Right atrium auricular region (tissue), 2 donors: ENCODE data around the gene CACNA1C. TPM values are rescaled to one million over a fixed set of nuclear protein-coding genes. Genes with fewer than 3 reads are reported as not detected.
A peak's percentile ranks its signal among the peaks of the same experiment; 100 is the strongest.

Experiments used
- DNase-seq: peaks from one replicate; pipeline ENCODE4 v3.0.0-alpha.2; 2019; ENCODE audit warnings: low spot score
- H3K27ac ChIP-seq, 2 donors: fragments of 200-600 bp; sonication (generic); 1 replicate in 1 of 2; 2 replicates in 1 of 2; pipeline ENCODE4 v1.5.1; 2016 to 2019
- H3K27me3 ChIP-seq, 2 donors: fragments of 200-600 bp; sonication (generic); one replicate each; pipeline versions ENCODE4 v1.5.1 to v1.6.0; 2017 to 2019
- H3K36me3 ChIP-seq: fragments of 200-600 bp; sonication (generic); one replicate; pipeline ENCODE4 v1.5.1; 2016
- H3K4me1 ChIP-seq, 2 donors: fragments of 200-600 bp; sonication (generic); one replicate each; pipeline versions ENCODE4 v1.5.1 to v1.6.0; 2017 to 2019
- H3K4me3 ChIP-seq, 2 donors: fragments of 200-600 bp; sonication (generic); 1 replicate in 1 of 2; 2 replicates in 1 of 2; pipeline ENCODE4 v1.5.1; 2017 to 2019; ENCODE audit warnings: mild to moderate bottlenecking in 1 of 2, moderate library complexity in 1 of 2
- H3K9me3 ChIP-seq, 2 donors: fragments of 200-600 bp; sonication (generic); one replicate each; pipeline ENCODE4 v1.5.1; 2019
- CTCF ChIP-seq, 2 donors: fragments of 200-600 bp; sonication (generic); IDR thresholded peaks; one replicate each; pipeline ENCODE4 v1.5.1; 2019; ENCODE audit warnings: antibody characterized with exemption in 2 of 2
- total RNA-seq, 2 donors: library from RNA; depleted of rRNA; stranded (reverse); fragments of >200 nt; gene quantifications; one replicate each; pipeline ENCODE4 v1.1.0, GENCODE V29; 2016

The CACNA1C gene
- total RNA-seq, 2 donors from 2014 or later, result 83.1 to 93.6 TPM

DNA sequence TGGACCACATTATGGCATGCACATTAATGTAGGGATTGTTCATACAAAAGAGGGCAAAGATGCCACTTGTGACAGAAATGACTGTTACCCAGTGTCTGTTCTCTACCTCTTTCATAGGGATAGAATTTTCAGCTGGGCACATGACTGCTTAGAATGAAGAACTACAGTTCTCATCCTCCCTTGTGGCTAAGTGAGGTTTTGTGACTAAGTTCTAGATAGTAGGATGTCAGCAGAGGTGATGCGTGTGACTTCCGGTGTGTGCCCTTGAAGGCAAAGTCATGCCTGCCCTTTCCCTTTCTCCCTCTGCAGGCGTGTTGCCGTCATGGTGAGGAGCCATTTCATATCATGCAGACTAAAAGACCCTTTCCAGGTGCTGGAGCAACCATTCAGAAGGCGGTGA lies 99.3 kb downstream of the CACNA1C start:
- no peak for DNase-seq
- H3K9me3 ChIP-seq, result no peaks in the 10 kb centered on the region
- H3K4me1 ChIP-seq, result peaks cover 0 to 60% of the 10 kb centered on the region in 2 donors
- H3K27ac ChIP-seq, result peak overlapping the region; percentile 18 to 41
- no peak overlapping the region for H3K4me3 ChIP-seq
- no peaks in the 10 kb centered on the region for H3K27me3 ChIP-seq
- TF ChIP-seq CTCF (IDR thresholded peaks at IDR 0.05), result no peak
- no peaks in the 10 kb centered on the region for H3K36me3 ChIP-seq

- TF ChIP-seq CTCF (IDR thresholded peaks at IDR 0.05), result no peak
- H3K9me3 ChIP-seq, result no peaks in the 10 kb centered on the region
- peak; percentile 56 for DNase-seq
- H3K4me3 ChIP-seq, result no peak overlapping the region
- H3K36me3 ChIP-seq, result no peaks in the 10 kb centered on the region
- peak overlapping the region; percentile 69 to 72 for H3K27ac ChIP-seq
- no peaks in the 10 kb centered on the region for H3K27me3 ChIP-seq
- peaks cover 0 to 60% of the 10 kb centered on the region in 2 donors for H3K4me1 ChIP-seq
These were observed 101.3 kb downstream of the CACNA1C start for GRCh38 chr12:2154050-2154449.

- no peak overlapping the region for H3K4me3 ChIP-seq
- TF ChIP-seq CTCF (IDR thresholded peaks at IDR 0.05), result no peak
- H3K27me3 ChIP-seq, result no peaks in the 10 kb centered on the region
- no peak for DNase-seq
- peak overlapping the region; percentile 69 to 72 for H3K27ac ChIP-seq
- no peaks in the 10 kb centered on the region for H3K36me3 ChIP-seq
- no peaks in the 10 kb centered on the region for H3K9me3 ChIP-seq
- peaks cover 0 to 57% of the 10 kb centered on the region in 2 donors for H3K4me1 ChIP-seq
These were observed 101.7 kb downstream of the CACNA1C start for GRCh38 chr12:2154521-2154920.

- no peak for DNase-seq
- H3K27ac ChIP-seq, result no peak overlapping the region
- no peak for TF ChIP-seq CTCF (IDR thresholded peaks at IDR 0.05)
- peaks cover 0 to 51% of the 10 kb centered on the region in 2 donors for H3K4me1 ChIP-seq
- H3K9me3 ChIP-seq, result no peaks in the 10 kb centered on the region
- H3K4me3 ChIP-seq, result no peak overlapping the region
- H3K36me3 ChIP-seq, result no peaks in the 10 kb centered on the region
- no peaks in the 10 kb centered on the region for H3K27me3 ChIP-seq
These were observed 103.5 kb downstream of the CACNA1C start for GRCh38 chr12:2156333-2156732.

DNA sequence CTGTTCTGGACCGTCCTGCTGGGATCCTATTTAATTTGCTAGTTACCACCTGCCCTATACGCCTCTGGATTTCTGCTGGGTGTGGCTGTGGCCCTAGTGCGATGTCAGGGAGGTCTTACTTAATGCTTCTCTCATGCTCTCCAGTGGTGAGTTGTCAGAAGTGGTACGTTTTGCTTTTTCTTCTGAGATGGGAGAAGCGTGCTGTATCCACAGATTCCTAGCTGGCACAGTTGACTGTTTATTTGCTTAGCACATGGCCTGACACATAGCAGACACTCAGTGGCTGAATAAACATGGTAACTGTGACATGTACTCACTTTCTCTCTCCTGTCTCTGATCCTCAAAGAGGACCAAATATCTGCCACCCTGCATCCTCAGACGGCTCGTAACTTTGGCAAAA lies 107.3 kb downstream of the CACNA1C start:
- Histone ChIP-seq H3K27me3 (no peaks in the 10 kb centered on the region), H3K4me3 (no peak overlapping the region), H3K36me3 (peaks cover 3% of the 10 kb centered on the region), H3K27ac (peak overlapping the region; percentile 76), H3K9me3 (no peaks in the 10 kb centered on the region), H3K4me1 (peaks cover 0 to 44% of the 10 kb centered on the region in 2 donors)
- no peak for TF ChIP-seq CTCF (IDR thresholded peaks at IDR 0.05)
- DNase-seq, result no peak

- H3K9me3 ChIP-seq, result peaks cover 0 to 2% of the 10 kb centered on the region in 2 donors
- H3K36me3 ChIP-seq, result peaks cover 6% of the 10 kb centered on the region
- TF ChIP-seq CTCF (IDR thresholded peaks at IDR 0.05), result no peak
- peak; percentile 91 for DNase-seq
- peaks cover 0 to 42% of the 10 kb centered on the region in 2 donors for H3K4me1 ChIP-seq
- H3K27me3 ChIP-seq, result no peaks in the 10 kb centered on the region
- no peak overlapping the region for H3K4me3 ChIP-seq
- H3K27ac ChIP-seq, result peak overlapping the region; percentile 76
These were observed 108.7 kb downstream of the CACNA1C start for GRCh38 chr12:2161473-2161872.
